AG08396 (cell line): ENCODE data around the gene RASSF9.

Experiments
- DNase-seq: peaks from one replicate; pipeline ENCODE4 v3.0.0; 2012; ENCODE audit warnings: low spot score, mixed read lengths

The RASSF9 gene

DNA sequence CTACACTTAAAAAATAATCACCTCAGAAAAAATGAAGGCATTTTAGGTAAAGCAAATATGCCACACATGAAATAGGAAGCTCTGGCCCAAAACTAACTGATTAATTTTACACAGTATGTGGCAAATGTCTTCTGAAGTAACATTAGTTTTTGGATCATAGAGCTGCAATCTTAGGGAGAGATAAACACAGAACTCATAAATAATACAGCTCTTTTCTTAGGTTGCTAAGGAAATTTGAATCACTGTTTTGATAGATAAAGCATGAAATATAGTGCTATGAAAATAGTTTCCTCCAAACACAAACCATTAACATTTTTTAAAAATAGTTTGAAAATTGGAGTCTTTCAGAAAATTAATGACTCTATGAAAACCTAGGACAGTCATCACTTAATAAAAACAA lies 15.0 kb downstream of the RASSF9 start:
- DNase-seq: no peak

GRCh38 chr12:85820101-85820500 lies 16.1 kb downstream of the RASSF9 start:
- DNase-seq: no peak

DNA sequence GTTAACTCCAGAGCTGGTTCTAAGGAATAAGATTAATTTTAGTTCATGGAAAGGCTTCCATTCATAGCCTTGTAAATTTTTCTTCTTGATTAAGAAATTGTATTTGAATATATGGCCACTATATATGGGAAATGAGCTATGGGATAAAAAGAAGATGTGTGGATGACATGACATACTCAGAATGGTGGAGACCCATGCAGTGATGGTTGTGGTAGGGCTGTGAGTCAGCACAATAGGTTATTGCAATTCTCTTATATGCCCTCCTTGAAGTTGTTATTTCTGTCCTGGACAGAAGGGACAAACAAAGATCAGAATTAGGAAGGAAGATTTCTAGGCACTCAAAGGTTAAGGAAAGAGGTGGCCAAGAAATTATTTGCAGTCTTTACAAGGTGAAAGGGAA lies 21.5 kb downstream of the RASSF9 start:
- DNase-seq: no peak

DNA sequence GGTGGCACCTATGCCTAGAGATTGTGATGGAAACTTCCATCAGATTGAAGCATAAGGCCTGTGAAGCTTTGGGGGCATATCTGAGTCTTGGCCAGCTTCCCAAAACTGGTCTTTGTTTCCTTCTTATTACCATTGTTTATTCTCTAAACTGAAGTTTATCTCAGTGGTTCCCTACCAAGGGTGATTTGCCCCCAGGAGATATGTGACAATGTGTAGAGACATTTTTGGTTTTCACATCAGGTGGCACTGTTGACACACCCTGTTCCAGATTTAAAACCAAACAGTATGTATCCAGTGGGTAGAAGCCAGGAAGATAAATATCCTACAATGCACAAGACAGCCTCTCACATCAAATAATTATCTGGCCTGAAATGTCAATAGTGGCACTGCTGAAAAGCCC lies 22.1 kb downstream of the RASSF9 start:
- DNase-seq: no peak

- DNase-seq: no peak
Observed at GRCh38 chr12:85809500-85809899, 26.7 kb downstream of the RASSF9 start.

DNA sequence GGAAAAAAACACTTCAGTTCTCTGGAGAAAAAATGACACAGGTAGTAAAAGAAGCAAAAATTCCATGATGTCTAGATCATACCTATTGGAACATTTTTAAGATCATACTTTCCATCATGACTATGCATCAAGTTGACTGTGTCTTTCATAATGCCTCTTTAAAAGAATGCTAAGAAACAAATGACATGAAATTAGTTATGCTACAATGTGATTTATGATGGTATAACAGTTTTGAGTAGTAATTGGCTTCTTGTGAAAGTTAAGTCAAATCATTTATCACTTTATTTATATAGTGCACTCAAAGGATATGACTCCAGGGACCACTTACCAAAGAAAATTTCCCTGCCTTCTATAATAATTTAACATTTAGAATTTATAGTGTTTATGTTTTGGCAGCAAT lies 28.5 kb downstream of the RASSF9 start:
- no peak for DNase-seq

GRCh38 chr12:85805654-85806053 lies 30.6 kb downstream of the RASSF9 start:
- no peak for DNase-seq

- DNase-seq: no peak
Observed at GRCh38 chr12:85804663-85805062, 31.5 kb downstream of the RASSF9 start.

DNA sequence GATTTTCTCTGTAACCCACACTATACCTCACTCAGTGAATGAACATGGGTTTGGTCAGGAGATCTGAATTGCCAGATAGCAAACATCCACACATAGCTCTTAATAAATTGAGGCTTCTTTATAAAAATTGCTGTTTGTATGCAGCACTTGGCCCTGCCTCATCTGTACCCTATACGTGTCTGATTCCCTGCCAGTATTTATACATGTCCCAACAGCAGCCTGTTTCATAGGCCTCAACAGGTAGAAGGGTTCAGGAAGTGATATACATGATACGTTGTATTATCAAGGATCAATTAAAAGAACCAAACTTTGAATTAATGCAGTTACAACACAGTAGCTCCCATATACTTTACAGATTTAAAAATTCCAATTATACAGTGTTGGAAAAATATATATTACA lies 32.3 kb downstream of the RASSF9 start:
- DNase-seq: no peak

- DNase-seq: no peak
Observed at GRCh38 chr12:85803231-85803630, 33.0 kb downstream of the RASSF9 start.

GRCh38 chr12:85798122-85798521 lies 38.1 kb downstream of the RASSF9 start:
- DNase-seq: no peak

- no peak for DNase-seq
Observed at GRCh38 chr12:85796001-85796400, 40.2 kb downstream of the RASSF9 start.

- DNase-seq: no peak
Observed at GRCh38 chr12:85794531-85794930, 41.7 kb downstream of the RASSF9 start.

GRCh38 chr12:85784096-85784720 lies 52.0 kb downstream of the RASSF9 start:
- DNase-seq: no peak

GRCh38 chr12:85782711-85783110 lies 53.5 kb downstream of the RASSF9 start:
- no peak for DNase-seq

DNA sequence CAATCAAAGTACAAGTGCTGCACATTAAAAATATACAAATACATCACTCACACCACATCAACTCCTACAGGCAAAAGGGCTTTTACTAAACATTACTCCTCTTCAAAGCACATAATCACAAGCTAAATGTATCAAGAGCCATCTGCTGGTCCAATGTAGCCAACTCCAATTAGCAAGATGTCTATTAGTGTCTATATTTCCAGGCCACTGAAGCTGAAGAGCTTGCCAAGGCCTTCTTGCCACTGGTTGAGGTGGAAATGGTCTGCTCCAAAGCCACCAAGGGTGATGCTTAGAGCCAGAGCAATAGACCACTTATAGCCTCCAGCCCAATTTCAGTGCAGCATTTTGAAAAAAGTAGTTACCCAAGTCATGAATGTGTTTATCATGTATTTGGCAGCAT lies 54.4 kb downstream of the RASSF9 start:
- DNase-seq: no peak

DNA sequence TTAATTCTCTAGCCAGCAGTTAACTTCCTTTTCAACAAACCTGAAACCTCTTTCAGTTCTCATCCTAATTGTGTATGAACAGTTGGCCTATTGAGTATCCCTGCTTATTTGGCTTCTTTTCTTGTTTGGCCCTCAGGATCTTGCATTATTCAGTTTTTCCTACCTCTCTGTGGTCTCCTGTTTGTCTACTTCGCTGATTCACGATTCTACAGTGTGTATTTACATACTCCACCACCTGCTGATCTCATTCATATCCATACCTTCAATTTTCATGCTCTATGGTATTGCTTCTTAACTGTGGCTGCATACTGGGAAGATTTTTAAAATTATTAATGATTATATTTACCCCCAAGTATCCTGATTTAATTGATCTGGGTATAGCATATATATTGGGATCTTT lies 56.4 kb downstream of the RASSF9 start:
- no peak for DNase-seq

DNA sequence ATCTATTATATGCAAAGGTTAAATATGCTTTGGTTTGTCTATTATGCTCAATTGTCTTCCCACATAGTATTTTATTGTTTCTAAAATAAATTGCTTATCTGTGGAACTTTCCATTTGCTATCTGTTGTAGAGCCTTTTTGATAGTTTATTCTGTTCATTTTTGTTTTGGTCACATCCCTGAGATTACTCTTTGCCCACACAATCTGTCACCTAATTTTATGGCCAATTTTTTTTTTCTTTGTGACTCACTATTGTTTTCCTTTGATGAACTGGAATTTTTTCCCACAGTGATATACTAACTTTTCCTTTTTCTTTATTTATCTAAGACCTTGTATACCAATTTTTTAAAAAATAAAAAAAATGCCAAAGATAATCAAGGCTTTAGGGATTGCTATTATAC lies 61.1 kb downstream of the RASSF9 start:
- no peak for DNase-seq

GRCh38 chr12:85765453-85765869 lies 70.7 kb downstream of the RASSF9 start:
- no peak for DNase-seq

DNA sequence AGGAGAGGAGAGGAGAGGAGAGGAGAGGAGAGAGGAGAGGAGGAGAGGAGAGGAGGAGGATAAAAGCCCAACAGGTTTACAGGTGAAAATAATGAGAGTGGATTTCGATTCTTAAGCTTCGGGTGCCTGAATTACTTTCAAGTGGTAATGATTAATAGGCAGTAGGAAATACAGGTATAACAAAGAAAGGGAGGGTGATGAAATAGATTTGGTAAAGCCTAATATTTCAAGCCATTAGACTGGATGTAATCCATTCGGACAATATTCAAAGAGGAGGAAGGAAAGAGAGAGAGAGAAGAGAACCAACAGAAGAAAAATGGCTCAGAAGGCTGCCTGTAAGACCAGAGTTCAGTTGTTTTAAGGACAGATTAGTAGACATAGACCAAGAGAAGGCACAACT lies 76.6 kb downstream of the RASSF9 start:
- no peak for DNase-seq

- no peak for DNase-seq
Observed at GRCh38 chr12:85759091-85759490, 77.1 kb downstream of the RASSF9 start.

GRCh38 chr12:85755760-85756159 lies 80.4 kb downstream of the RASSF9 start:
- no peak for DNase-seq
